Measurements from ENCODE around the gene BMPR1B. TPM values are rescaled to one million over a fixed set of nuclear protein-coding genes. Genes with fewer than 3 reads are reported as not detected.

The BMPR1B gene
- total RNA-seq, 1 experiment from 2014 or later: 0.35 TPM

- H3K56ac ChIP-seq (ENCODE audit: insufficient read length, low read depth, low read length): no peak overlapping the region
- H3K79me2 ChIP-seq (ENCODE audit: insufficient read depth, low read length): no peaks in the 10 kb centered on the region
- no CpG with 5 or more reads among the region's 7 CpGs for WGBS (ENCODE audit: extremely low coverage, insufficient read length, low lambda C conversion rate)
Observed at GRCh38 chr4:95085124-95085833, 327.5 kb downstream of the BMPR1B start.

More at GRCh38 chr4:95085124-95085833, 327.5 kb downstream of the BMPR1B start:
- no peak overlapping the region for H2BK20ac ChIP-seq (ENCODE audit: low read depth, low read length, poor library complexity, severe bottlenecking)
- H4K5ac ChIP-seq (ENCODE audit: insufficient read length, low read depth, low read length): no peak overlapping the region
- no peak overlapping the region for H3K14ac ChIP-seq (ENCODE audit: insufficient read depth, low read length)
- no peak for DNase-seq
- no peak for TF ChIP-seq CTCF (conservative IDR thresholded peaks at IDR 0.05)
- no peak overlapping the region for H2BK120ac ChIP-seq (ENCODE audit: low read depth, low read length, poor library complexity, severe bottlenecking)
- H2BK15ac ChIP-seq (ENCODE audit: low read depth, low read length): no peak overlapping the region
- peak overlapping the region in 1 of 3 experiments; percentile 56; a peak in 1 of 7 replicates for H3K27ac Mint-ChIP-seq
- H3K79me1 ChIP-seq (ENCODE audit: insufficient read depth, low read depth, low read length, poor library complexity, severe bottlenecking): no peaks in the 10 kb centered on the region
- no peaks in the 10 kb centered on the region for H3K27me3 Mint-ChIP-seq (ENCODE audit: low read depth)
- H4K91ac ChIP-seq (ENCODE audit: insufficient read length, low read depth, low read length): no peak overlapping the region
- no peak overlapping the region for H3K4me3 Mint-ChIP-seq
- H3K27me3 ChIP-seq (ENCODE audit: insufficient read depth, low read length): no peaks in the 10 kb centered on the region
- H4K20me1 ChIP-seq (ENCODE audit: control insufficient read depth, insufficient read depth, insufficient read length): no peaks in the 10 kb centered on the region
- H3K27ac ChIP-seq (ENCODE audit: insufficient read length, low read depth, low read length): no peak overlapping the region
- H3K9me3 ChIP-seq (ENCODE audit: control insufficient read depth, low read depth, low read length): no peaks in the 10 kb centered on the region
- H3K4me1 Mint-ChIP-seq: no peaks in the 10 kb centered on the region
- no peak overlapping the region for H2AFZ ChIP-seq (ENCODE audit: low read length)
- H3K4me2 ChIP-seq (ENCODE audit: insufficient read depth, insufficient read length, low read length): no peak overlapping the region
- H3K9ac ChIP-seq (ENCODE audit: extremely low read depth, insufficient read length, low read length): no peak overlapping the region
- H2BK12ac ChIP-seq (ENCODE audit: insufficient read length, low read depth, low read length): no peak overlapping the region
- no peaks in the 10 kb centered on the region for H3K36me3 Mint-ChIP-seq (ENCODE audit: insufficient read depth in 1 of 3, low read depth in 3 of 3)
- no peak overlapping the region for H3K4ac ChIP-seq (ENCODE audit: low read depth, low read length)
- H2BK5ac ChIP-seq (ENCODE audit: insufficient read length, low read length): no peak overlapping the region
- H3K4me1 ChIP-seq (ENCODE audit: insufficient read depth, low read length): no peaks in the 10 kb centered on the region
- no peak overlapping the region for H4K8ac ChIP-seq (replicated peaks; ENCODE audit: insufficient read length, low read depth, low read length)
- H3T11ph ChIP-seq (ENCODE audit: low read length): no peak overlapping the region
- no peaks in the 10 kb centered on the region for H3K23me2 ChIP-seq (ENCODE audit: insufficient read length, low read depth, low read length, poor library complexity, severe bottlenecking)
- no peaks in the 10 kb centered on the region for H3K9me3 Mint-ChIP-seq
- H2AK5ac ChIP-seq (ENCODE audit: insufficient read length, low read length): no peak overlapping the region
- no peak overlapping the region for H3K23ac ChIP-seq (ENCODE audit: insufficient read length, low read depth, low read length)
- no peak overlapping the region for H3K18ac ChIP-seq (ENCODE audit: insufficient read length, low read depth, low read length)

Data from H9 (cell line).